ENCODE data around the gene SACS.

Gene SACS

GRCh38 chr13:23367907-23368306 is 65.6 kb downstream of the SACS start:
- TF ChIP-seq CTCF (IDR thresholded peaks at IDR 0.05; ENCODE audit: insufficient read depth, low read depth, low read length, missing control alignments) = no peak
- DNase-seq (ENCODE audit: low read depth) = no peak
- no peak overlapping the region for H3K4me3 ChIP-seq (ENCODE audit: low read length)

- TF ChIP-seq CTCF (IDR thresholded peaks at IDR 0.05; ENCODE audit: insufficient read depth, low read depth, low read length, missing control alignments) = no peak
- DNase-seq (ENCODE audit: low read depth) = no peak
- H3K4me3 ChIP-seq (ENCODE audit: low read length) = no peak overlapping the region
Observed at GRCh38 chr13:23365652-23366051, 67.8 kb downstream of the SACS start.

GRCh38 chr13:23359882-23360281 is 73.6 kb downstream of the SACS start:
- no peak overlapping the region for H3K4me3 ChIP-seq (ENCODE audit: low read length)
- no peak for TF ChIP-seq CTCF (IDR thresholded peaks at IDR 0.05; ENCODE audit: insufficient read depth, low read depth, low read length, missing control alignments)
- no peak for DNase-seq (ENCODE audit: low read depth)

- no peak for TF ChIP-seq CTCF (IDR thresholded peaks at IDR 0.05; ENCODE audit: insufficient read depth, low read depth, low read length, missing control alignments)
- no peak for DNase-seq (ENCODE audit: low read depth)
Observed at GRCh38 chr13:23357349-23357748, 76.2 kb downstream of the SACS start.

GRCh38 chr13:23356368-23356767 is 77.1 kb downstream of the SACS start:
- no peak for DNase-seq (ENCODE audit: low read depth)
- TF ChIP-seq CTCF (IDR thresholded peaks at IDR 0.05; ENCODE audit: insufficient read depth, low read depth, low read length, missing control alignments) = no peak
- no peak overlapping the region for H3K4me3 ChIP-seq (ENCODE audit: low read length)

More at GRCh38 chr13:23357349-23357748, 76.2 kb downstream of the SACS start:
- no peak overlapping the region for H3K4me3 ChIP-seq (ENCODE audit: low read length)

- no peak for DNase-seq (ENCODE audit: low read depth)
- no peak overlapping the region for H3K4me3 ChIP-seq (ENCODE audit: low read length)
- no peak for TF ChIP-seq CTCF (IDR thresholded peaks at IDR 0.05; ENCODE audit: insufficient read depth, low read depth, low read length, missing control alignments)
Observed at GRCh38 chr13:23354520-23354919, 79.0 kb downstream of the SACS start.

GRCh38 chr13:23352161-23352560 is 81.3 kb downstream of the SACS start:
- no peak for TF ChIP-seq CTCF (IDR thresholded peaks at IDR 0.05; ENCODE audit: insufficient read depth, low read depth, low read length, missing control alignments)
- no peak for DNase-seq (ENCODE audit: low read depth)

More at GRCh38 chr13:23352161-23352560, 81.3 kb downstream of the SACS start:
- no peak overlapping the region for H3K4me3 ChIP-seq (ENCODE audit: low read length)
